NB4 (cell line): ENCODE data around the gene TGM3.

Experiments
- DNase-seq: peaks from one replicate; pipeline ENCODE4 v3.0.0; 2010; ENCODE audit warnings: low read depth
- H3K4me3 ChIP-seq: one replicate; pipeline ENCODE4 v1.5.1; 2011; ENCODE audit warnings: mild to moderate bottlenecking, low read depth, low read length, moderate library complexity
- MYC ChIP-seq: IDR thresholded peaks from 2 replicates; pipeline ENCODE4 v1.6.1; 2011; ENCODE audit warnings: low read depth, low read length
- POLR2A ChIP-seq: IDR thresholded peaks from 2 replicates; pipeline ENCODE4 v1.6.1; 2011; ENCODE audit warnings: mild to moderate bottlenecking; ENCODE audit not compliant: insufficient read length; ENCODE audit errors: extremely low read depth
- TF ChIP-seq, protein P1 (sequence below): IDR thresholded peaks from one replicate; pipeline ENCODE4 v1.5.1; 2012; ENCODE audit warnings: low read depth, low read length
- TF ChIP-seq, protein P2 (sequence below): IDR thresholded peaks from 2 replicates; pipeline ENCODE4 v1.6.1; 2011; ENCODE audit warnings: low read depth, low read length

The TGM3 gene

DNA sequence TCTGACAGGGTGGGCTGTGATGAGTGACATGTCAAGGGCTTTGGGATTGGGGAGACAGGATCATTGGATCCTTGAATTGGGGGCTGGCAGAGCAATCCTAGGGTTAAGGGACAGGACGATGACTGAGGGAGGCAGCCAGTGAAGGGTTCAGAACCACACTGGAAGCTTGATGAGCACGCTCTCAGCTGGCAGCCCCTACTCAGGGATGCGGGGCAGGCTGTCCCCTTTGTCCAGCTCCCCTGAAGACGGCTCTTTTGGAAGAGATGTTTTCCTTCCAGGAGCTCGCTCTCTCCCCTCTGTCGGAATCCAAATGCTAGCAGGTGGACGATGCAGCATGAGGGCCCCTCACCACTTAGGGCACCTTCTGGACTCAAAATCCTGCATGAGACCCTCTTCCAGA lies 8.4 kb downstream of the TGM3 start:
- TF ChIP-seq MYC (no peak), POLR2A (no peak)
- TF ChIP-seq, protein P1, sequence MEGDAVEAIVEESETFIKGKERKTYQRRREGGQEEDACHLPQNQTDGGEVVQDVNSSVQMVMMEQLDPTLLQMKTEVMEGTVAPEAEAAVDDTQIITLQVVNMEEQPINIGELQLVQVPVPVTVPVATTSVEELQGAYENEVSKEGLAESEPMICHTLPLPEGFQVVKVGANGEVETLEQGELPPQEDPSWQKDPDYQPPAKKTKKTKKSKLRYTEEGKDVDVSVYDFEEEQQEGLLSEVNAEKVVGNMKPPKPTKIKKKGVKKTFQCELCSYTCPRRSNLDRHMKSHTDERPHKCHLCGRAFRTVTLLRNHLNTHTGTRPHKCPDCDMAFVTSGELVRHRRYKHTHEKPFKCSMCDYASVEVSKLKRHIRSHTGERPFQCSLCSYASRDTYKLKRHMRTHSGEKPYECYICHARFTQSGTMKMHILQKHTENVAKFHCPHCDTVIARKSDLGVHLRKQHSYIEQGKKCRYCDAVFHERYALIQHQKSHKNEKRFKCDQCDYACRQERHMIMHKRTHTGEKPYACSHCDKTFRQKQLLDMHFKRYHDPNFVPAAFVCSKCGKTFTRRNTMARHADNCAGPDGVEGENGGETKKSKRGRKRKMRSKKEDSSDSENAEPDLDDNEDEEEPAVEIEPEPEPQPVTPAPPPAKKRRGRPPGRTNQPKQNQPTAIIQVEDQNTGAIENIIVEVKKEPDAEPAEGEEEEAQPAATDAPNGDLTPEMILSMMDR, result no peak
- TF ChIP-seq, protein P2, sequence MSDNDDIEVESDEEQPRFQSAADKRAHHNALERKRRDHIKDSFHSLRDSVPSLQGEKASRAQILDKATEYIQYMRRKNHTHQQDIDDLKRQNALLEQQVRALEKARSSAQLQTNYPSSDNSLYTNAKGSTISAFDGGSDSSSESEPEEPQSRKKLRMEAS, result no peak
- no peak for DNase-seq
- no peak overlapping the region for H3K4me3 ChIP-seq

DNA sequence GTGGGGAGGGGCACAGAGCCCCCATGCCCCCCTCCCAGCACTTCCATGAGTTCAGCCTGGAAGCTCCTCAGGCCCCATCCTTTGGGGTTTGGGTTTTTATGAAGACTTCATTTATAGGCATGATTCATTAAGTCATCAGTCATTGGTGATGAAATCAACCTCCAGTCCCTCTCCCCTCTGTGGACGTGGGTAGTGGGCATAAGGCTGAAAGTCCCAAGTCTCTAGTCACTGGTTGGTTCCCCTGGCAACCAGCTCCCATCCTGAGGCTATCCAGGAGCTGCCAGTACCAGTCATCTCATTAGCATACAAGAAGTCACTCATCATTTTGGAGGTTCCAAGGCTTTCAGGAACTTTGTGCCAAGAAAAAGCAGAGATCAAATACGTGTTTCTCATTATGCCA lies 9.2 kb downstream of the TGM3 start:
- DNase-seq, result no peak
- H3K4me3 ChIP-seq, result no peak overlapping the region
- TF ChIP-seq MYC (no peak), POLR2A (no peak)
- TF ChIP-seq, protein P1, result no peak

DNA sequence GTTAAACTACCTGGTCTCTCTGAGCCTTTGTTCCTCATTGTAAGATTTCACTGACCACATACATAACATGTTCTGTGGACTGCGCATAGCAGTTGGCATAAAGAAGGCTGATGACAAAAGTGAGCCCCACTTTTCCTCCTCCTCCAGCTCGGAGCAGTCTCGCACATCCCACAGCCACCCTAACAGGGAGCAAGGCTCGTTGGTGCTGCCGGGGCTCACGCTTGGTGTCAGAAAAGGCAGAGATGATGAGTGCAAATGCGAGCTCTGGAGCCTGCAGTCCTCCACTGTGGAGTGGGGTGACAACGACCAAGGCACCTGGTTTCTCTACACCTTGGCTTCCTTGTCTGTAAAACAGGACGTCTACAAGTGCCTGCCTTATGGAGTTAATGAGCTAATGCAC lies 9.7 kb downstream of the TGM3 start:
- DNase-seq, result no peak
- TF ChIP-seq, protein P2, result no peak
- no peak for TF ChIP-seq MYC
- TF ChIP-seq, protein P1, result no peak
- no peak overlapping the region for H3K4me3 ChIP-seq

DNA sequence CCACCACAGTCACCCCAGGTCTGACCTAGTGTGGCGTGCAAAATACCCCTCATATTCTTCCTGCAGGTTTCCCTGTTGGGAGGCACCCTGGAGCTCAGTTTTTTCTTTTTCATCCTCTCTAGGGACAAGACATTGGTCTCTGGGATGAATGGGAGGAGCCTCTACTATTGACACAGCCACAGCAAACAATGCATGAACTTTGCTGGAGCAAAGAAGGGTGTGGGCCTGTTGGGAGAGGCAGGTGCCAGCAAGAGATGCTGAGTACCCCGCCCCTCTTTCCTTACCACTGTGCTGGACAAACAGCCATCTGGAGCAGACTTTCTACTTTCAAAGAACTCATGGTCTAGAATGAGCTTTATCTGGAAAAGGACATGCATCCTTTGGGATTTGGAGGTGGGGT lies 10.1 kb downstream of the TGM3 start:
- DNase-seq, result no peak

DNA sequence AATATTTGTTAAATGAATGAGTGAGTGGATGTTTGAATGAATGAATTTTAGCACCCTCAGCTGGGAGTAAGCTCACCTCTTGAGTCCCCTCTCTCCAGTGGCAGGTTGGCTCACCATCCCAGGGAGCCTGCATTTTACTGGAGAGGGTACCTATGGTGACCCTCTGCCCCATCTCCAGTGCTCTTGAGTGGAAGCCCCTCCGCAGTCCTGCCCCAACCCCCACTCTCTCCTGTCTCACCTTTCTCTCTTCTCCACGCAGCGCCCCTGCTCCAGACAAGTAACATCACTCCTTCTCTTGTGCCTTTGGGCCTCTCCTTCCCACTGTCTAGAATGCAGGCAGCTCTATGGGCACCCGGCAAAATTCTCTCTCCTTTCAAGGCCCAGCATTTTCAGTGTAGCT lies 11.3 kb downstream of the TGM3 start:
- H3K4me3 ChIP-seq, result no peak overlapping the region
- TF ChIP-seq POLR2A (no peak), MYC (no peak)
- TF ChIP-seq, protein P1, result no peak
- TF ChIP-seq, protein P2, result no peak
- no peak for DNase-seq

More for the DNA sequence above, 10.1 kb downstream of the TGM3 start:
- no peak overlapping the region for H3K4me3 ChIP-seq
- TF ChIP-seq POLR2A (no peak), MYC (no peak)
- TF ChIP-seq, protein P2, result no peak
- TF ChIP-seq, protein P1, result no peak

DNA sequence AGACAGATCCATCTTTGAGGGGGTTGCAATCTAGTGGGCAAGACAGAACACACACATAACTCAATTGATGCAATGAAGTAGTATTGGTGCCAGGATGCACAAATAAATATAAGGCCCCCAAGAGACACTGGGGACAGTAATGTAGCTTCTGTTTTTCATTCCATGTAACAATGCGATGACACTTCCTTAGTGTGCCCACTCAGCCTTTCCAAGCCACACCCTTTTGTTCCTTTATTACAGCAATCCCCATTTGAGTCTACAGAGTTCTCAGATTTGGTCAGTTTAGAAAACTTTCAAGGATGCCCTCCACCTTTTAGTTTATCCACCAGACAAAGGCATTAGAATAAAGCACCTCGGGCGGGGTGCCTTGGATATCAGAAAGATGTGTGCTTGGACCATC lies 15.5 kb downstream of the TGM3 start:
- no peak for DNase-seq
- no peak overlapping the region for H3K4me3 ChIP-seq
- TF ChIP-seq POLR2A (no peak), MYC (no peak)
- TF ChIP-seq, protein P1, result no peak
- TF ChIP-seq, protein P2, result no peak
